Measurements from ENCODE around the gene ZFYVE9. TPM values are rescaled to one million over a fixed set of nuclear protein-coding genes. Genes with fewer than 3 reads are reported as not detected.

Gene ZFYVE9
- total and polyA plus RNA-seq, 12 donors = 3.4 to 28.9 (median 22.2) TPM

DNA sequence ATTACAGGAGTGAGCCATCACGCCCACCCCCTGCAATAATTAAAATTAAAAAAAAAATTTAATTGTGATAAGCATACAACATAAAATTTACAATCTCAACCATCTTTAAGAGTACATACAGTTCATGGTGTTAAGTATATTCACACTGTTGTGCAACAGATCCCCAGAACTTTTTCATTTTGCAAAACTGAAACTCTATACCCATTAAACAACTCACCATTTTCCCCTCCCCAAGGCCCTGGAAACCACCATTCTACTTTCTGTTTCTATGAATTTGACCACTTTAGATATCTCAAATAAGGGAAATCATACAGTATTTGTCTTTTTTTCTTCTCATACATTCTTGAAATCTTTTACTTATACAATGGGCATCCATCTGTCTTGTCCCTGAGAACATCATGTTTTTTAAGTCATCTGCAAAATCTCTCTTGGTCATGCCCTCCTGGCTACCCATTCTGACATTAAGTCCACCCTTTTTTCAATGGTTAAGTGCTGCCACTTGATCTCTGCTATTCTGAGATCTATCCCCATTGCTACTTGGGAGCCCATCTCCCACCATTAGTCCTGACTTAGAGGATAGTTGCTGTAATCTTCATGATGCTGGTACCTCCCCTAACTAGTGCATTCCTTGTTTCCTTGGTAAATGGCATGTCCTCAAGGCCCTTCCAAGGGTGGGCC, 39.4 kb upstream of the ZFYVE9 start:
- H3K36me3 ChIP-seq (replicated peaks in 1 of 2) = no peaks in the 10 kb centered on the region
- no peak overlapping the region for H3K4me3 ChIP-seq
- no peaks in the 10 kb centered on the region for H3K9me3 ChIP-seq (replicated peaks in 1 of 3)
- H3K4me1 ChIP-seq (replicated peaks in 1 of 2) = no peaks in the 10 kb centered on the region
- no peaks in the 10 kb centered on the region for H3K27me3 ChIP-seq
- no peak for DNase-seq
- no peak for TF ChIP-seq POLR2A (IDR thresholded peaks at IDR 0.05)
- TF ChIP-seq, protein P1, sequence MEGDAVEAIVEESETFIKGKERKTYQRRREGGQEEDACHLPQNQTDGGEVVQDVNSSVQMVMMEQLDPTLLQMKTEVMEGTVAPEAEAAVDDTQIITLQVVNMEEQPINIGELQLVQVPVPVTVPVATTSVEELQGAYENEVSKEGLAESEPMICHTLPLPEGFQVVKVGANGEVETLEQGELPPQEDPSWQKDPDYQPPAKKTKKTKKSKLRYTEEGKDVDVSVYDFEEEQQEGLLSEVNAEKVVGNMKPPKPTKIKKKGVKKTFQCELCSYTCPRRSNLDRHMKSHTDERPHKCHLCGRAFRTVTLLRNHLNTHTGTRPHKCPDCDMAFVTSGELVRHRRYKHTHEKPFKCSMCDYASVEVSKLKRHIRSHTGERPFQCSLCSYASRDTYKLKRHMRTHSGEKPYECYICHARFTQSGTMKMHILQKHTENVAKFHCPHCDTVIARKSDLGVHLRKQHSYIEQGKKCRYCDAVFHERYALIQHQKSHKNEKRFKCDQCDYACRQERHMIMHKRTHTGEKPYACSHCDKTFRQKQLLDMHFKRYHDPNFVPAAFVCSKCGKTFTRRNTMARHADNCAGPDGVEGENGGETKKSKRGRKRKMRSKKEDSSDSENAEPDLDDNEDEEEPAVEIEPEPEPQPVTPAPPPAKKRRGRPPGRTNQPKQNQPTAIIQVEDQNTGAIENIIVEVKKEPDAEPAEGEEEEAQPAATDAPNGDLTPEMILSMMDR (IDR thresholded peaks at IDR 0.05) = no peak
- intact Hi-C loops (cut with DNase I) = no loop called here
- H3K27ac ChIP-seq = no peak overlapping the region
- 97 to 100% (median 99%) methylated on average over 1 of the region's 1 CpG for WGBS, 4 donors

DNA sequence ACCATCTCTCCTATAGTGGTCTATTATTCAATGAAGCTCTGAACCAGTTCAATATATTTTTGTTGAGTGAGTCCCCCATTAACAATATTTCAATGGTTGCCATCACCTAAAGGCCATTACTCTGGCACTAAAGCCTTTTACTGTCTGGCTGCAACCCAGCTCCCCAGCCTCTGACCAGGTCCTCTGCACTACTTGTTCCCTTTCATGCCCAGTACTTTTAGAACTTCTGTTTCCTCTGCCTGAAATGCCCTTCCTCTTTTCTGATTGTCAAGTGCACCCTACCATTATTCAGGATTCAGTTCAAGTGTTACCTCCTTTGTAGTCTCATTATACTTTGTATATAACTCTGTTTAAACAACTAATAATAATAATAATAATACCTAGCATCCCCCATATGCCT, 30.4 kb upstream of the ZFYVE9 start:
- Histone ChIP-seq H3K9me3 (replicated peaks in 1 of 3) (no peaks in the 10 kb centered on the region), H3K27me3 (no peaks in the 10 kb centered on the region), H3K27ac (no peak overlapping the region), H3K4me3 (no peak overlapping the region), H3K36me3 (replicated peaks in 1 of 2) (no peaks in the 10 kb centered on the region), H3K4me1 (replicated peaks in 1 of 2) (no peaks in the 10 kb centered on the region)
- no peak for TF ChIP-seq POLR2A (IDR thresholded peaks at IDR 0.05)
- TF ChIP-seq, protein P1 (IDR thresholded peaks at IDR 0.05) = no peak
- intact Hi-C loops (cut with DNase I) = no loop called here
- DNase-seq = no peak

DNA sequence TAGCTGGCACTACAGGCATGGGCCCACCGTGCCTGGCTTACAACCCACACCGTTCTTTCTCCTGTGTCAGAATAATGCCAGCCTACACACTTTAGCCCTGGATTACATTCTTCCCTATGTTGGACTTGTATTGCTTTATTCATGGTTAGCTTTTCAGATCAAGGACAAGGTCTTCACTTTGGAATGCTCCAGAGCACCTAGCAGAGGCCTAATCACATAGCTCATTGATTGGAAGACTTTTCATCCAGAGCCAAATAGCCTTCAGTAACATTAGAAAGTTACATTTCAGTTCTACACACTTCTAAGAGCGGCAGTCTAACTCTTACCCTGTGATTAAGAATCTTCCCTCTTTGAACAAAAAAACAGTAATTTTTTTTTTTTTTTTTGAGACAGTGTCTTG, 29.4 kb upstream of the ZFYVE9 start:
- TF ChIP-seq, protein P1 (IDR thresholded peaks at IDR 0.05) = no peak
- TF ChIP-seq POLR2A (IDR thresholded peaks at IDR 0.05) = no peak
- no peak overlapping the region for H3K27ac ChIP-seq
- no peak overlapping the region for H3K4me3 ChIP-seq
- intact Hi-C loops (cut with DNase I) = no loop called here
- no peaks in the 10 kb centered on the region for H3K36me3 ChIP-seq (replicated peaks in 1 of 2)
- DNase-seq = no peak
- H3K4me1 ChIP-seq (replicated peaks in 1 of 2) = no peaks in the 10 kb centered on the region
- WGBS, 4 donors = 37 to 62% (median 46%) methylated on average over 3 of the region's 3 CpGs
- no peaks in the 10 kb centered on the region for H3K9me3 ChIP-seq (replicated peaks in 1 of 3)
- no peaks in the 10 kb centered on the region for H3K27me3 ChIP-seq

DNA sequence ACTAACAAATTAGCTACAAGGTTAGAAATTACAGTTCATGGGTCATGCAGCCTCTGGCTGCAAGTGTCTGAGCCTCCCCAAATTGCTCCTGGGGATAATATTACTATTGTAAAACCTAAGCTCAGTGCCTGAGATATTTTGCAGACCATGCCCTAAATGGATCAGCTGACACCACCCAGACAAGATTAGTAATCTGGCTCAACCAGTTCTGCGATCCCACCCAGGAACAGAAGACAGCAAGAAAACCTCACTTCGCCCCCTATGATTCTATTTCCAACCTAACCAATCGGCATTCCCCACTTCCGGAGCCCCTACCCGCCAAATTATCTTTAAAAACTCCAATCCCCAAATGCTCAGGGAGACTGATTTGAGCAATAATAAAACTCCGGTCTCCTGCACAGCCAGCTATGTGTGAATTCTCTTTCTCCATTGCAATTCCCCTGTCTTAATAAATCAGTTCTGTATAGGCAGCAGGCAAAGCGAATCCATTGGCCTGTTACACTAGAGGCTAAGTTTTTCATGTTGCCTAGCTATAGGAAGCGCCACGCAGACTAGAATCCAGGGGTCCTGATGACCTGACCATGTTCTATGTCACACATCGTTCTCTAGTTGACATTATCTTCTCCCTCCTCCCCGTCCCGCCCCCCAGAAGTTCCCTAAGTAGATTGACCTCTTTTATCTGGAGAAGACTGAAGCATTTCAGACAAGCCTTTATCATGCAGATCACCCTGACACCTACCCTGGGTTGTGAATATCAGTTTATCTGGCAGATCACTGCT, 22.4 kb upstream of the ZFYVE9 start:
- Histone ChIP-seq H3K27ac (no peak overlapping the region), H3K9me3 (replicated peaks in 1 of 3) (no peaks in the 10 kb centered on the region), H3K4me1 (replicated peaks in 1 of 2) (no peaks in the 10 kb centered on the region), H3K36me3 (replicated peaks in 1 of 2) (no peaks in the 10 kb centered on the region), H3K4me3 (no peak overlapping the region), H3K27me3 (no peaks in the 10 kb centered on the region)
- no peak for TF ChIP-seq POLR2A (IDR thresholded peaks at IDR 0.05)
- TF ChIP-seq, protein P1 (IDR thresholded peaks at IDR 0.05) = no peak
- DNase-seq = no peak
- intact Hi-C loops (cut with DNase I) = loop anchor here in 1 of 2 donors (10.0 kb wide), 1 partner anchor 535 kb away; no protein-coding TSS in a partner anchor
- 77 to 81% (median 81%) methylated on average over 12 of the region's 12 CpGs for WGBS, 4 donors

Data from adrenal gland (tissue), 12 donors.